ENCODE data around the gene PRDM16. TPM values are rescaled to one million over a fixed set of nuclear protein-coding genes. Genes with fewer than 3 reads are reported as not detected.

The PRDM16 gene
- total RNA-seq, 1 experiment from 2014 or later, result 0.09 TPM

GRCh38 chr1:3272321-3273045 lies 203.5 kb downstream of the PRDM16 start:
- CTCF ChIA-PET, result no interaction called here
- TF ChIP-seq CTCF (IDR thresholded peaks at IDR 0.05; ENCODE audit: unreplicated experiment), result no peak

DNA sequence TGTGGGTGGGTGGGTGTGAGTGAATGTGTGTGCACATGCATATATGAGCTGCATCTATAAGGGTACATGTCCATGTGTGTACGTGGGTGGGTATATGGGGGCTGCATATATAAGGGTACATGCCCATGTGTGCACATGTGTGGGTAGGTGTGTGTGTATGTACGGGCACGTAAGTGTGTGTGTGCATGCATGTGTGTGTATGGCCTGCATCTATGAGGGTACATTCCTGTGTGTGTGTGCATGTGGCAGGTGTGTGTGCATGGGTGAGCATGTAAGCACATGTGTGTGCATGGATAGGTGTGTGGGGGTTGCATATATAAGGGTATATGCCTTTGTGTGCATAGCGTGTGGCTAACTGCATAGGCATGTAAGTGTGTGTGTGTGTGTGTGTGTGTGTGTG lies 204.4 kb downstream of the PRDM16 start:
- H3K4me3 Mint-ChIP-seq (ENCODE audit: low read depth, unreplicated experiment), result no peak overlapping the region
- TF ChIP-seq CTCF (IDR thresholded peaks at IDR 0.05; ENCODE audit: unreplicated experiment), result no peak
- DNase-seq, result no peak
- H3K4me1 Mint-ChIP-seq (ENCODE audit: low read depth, unreplicated experiment), result no peaks in the 10 kb centered on the region
- BruUV-seq (replicated peaks), result no TSS peak
- H3K27ac Mint-ChIP-seq (ENCODE audit: unreplicated experiment), result no peak overlapping the region
- CTCF ChIA-PET, result no interaction called here
- peaks cover 48% of the 10 kb centered on the region for H3K27me3 Mint-ChIP-seq (ENCODE audit: unreplicated experiment)
- no peaks in the 10 kb centered on the region for H3K9me3 Mint-ChIP-seq (ENCODE audit: low read depth, unreplicated experiment)
- H3K36me3 Mint-ChIP-seq (ENCODE audit: insufficient read depth, unreplicated experiment), result peaks cover 4% of the 10 kb centered on the region
- intact Hi-C loops (cut with micrococcal nuclease; ENCODE audit: unreplicated experiment), result no loop called here

More at GRCh38 chr1:3272321-3273045, 203.5 kb downstream of the PRDM16 start:
- intact Hi-C loops (cut with micrococcal nuclease; ENCODE audit: unreplicated experiment), result no loop called here
- H3K27me3 Mint-ChIP-seq (ENCODE audit: unreplicated experiment), result peaks cover 48% of the 10 kb centered on the region
- no TSS peak for BruUV-seq (replicated peaks)
- H3K36me3 Mint-ChIP-seq (ENCODE audit: insufficient read depth, unreplicated experiment), result peaks cover 4% of the 10 kb centered on the region
- no peaks in the 10 kb centered on the region for H3K4me1 Mint-ChIP-seq (ENCODE audit: low read depth, unreplicated experiment)
- no peak overlapping the region for H3K27ac Mint-ChIP-seq (ENCODE audit: unreplicated experiment)
- no peak overlapping the region for H3K4me3 Mint-ChIP-seq (ENCODE audit: low read depth, unreplicated experiment)
- no peaks in the 10 kb centered on the region for H3K9me3 Mint-ChIP-seq (ENCODE audit: low read depth, unreplicated experiment)
- DNase-seq, result no peak

- H3K4me1 Mint-ChIP-seq (ENCODE audit: low read depth, unreplicated experiment), result no peaks in the 10 kb centered on the region
- H3K36me3 Mint-ChIP-seq (ENCODE audit: insufficient read depth, unreplicated experiment), result no peaks in the 10 kb centered on the region
- no peak overlapping the region for H3K4me3 Mint-ChIP-seq (ENCODE audit: low read depth, unreplicated experiment)
- intact Hi-C loops (cut with micrococcal nuclease; ENCODE audit: unreplicated experiment), result no loop called here
- H3K9me3 Mint-ChIP-seq (ENCODE audit: low read depth, unreplicated experiment), result no peaks in the 10 kb centered on the region
- peaks cover 33% of the 10 kb centered on the region for H3K27me3 Mint-ChIP-seq (ENCODE audit: unreplicated experiment)
- H3K27ac Mint-ChIP-seq (ENCODE audit: unreplicated experiment), result no peak overlapping the region
- DNase-seq, result no peak
- TF ChIP-seq CTCF (IDR thresholded peaks at IDR 0.05; ENCODE audit: unreplicated experiment), result no peak
- CTCF ChIA-PET, result no interaction called here
- BruUV-seq (replicated peaks), result no TSS peak
These were observed 206.0 kb downstream of the PRDM16 start for GRCh38 chr1:3274972-3275371.

- no TSS peak for BruUV-seq (replicated peaks)
- Mint-ChIP-seq H3K27ac (ENCODE audit: unreplicated experiment) (no peak overlapping the region), H3K4me3 (ENCODE audit: low read depth, unreplicated experiment) (no peak overlapping the region), H3K4me1 (ENCODE audit: low read depth, unreplicated experiment) (no peaks in the 10 kb centered on the region), H3K27me3 (ENCODE audit: unreplicated experiment) (peaks cover 27% of the 10 kb centered on the region), H3K36me3 (ENCODE audit: insufficient read depth, unreplicated experiment) (no peaks in the 10 kb centered on the region), H3K9me3 (ENCODE audit: low read depth, unreplicated experiment) (no peaks in the 10 kb centered on the region)
- intact Hi-C loops (cut with micrococcal nuclease; ENCODE audit: unreplicated experiment), result no loop called here
- no peak for TF ChIP-seq CTCF (IDR thresholded peaks at IDR 0.05; ENCODE audit: unreplicated experiment)
- no peak for DNase-seq
- CTCF ChIA-PET, result no interaction called here
These were observed 206.7 kb downstream of the PRDM16 start for GRCh38 chr1:3275471-3276340.
